Loucy (cell line): ENCODE results near the gene SP3.

Source experiments
- H2AFZ ChIP-seq: fragments of 200-600 bp; sonication (generic); 2 replicates; pipeline ENCODE4 v1.6.0; 2016; ENCODE audit warnings: antibody characterized with exemption, mild to moderate bottlenecking, low read length, moderate library complexity
- H3F3A ChIP-seq: fragments of 200-600 bp; 2 replicates; pipeline ENCODE4 v1.6.0; 2016; ENCODE audit warnings: antibody characterized with exemption, low read depth, mild to moderate bottlenecking
- H3K27me3 ChIP-seq: fragments of 200-600 bp; sonication (generic); 2 replicates; pipeline ENCODE4 v1.6.1; 2014; ENCODE audit warnings: low read length, mild to moderate bottlenecking; ENCODE audit not compliant: insufficient read depth, poor library complexity, severe bottlenecking
- H3K36me3 ChIP-seq: fragments of 200-600 bp; sonication (generic); 2 replicates; pipeline ENCODE4 v1.6.1; 2016; ENCODE audit warnings: low read length; ENCODE audit not compliant: insufficient read depth
- H3K4me1 ChIP-seq: fragments of 200-600 bp; sonication (generic); 2 replicates; pipeline ENCODE4 v1.5.1; 2014; ENCODE audit warnings: low read length, mild to moderate bottlenecking; ENCODE audit not compliant: insufficient read depth, poor library complexity, severe bottlenecking
- H3K4me2 ChIP-seq: fragments of 200-600 bp; sonication (generic); 2 replicates; pipeline ENCODE4 v1.6.0; 2014; ENCODE audit warnings: antibody characterized with exemption, low read length, low read depth, mild to moderate bottlenecking; ENCODE audit not compliant: poor library complexity, severe bottlenecking
- H3K4me3 ChIP-seq: fragments of 200-600 bp; sonication (generic); 2 replicates; pipeline ENCODE4 v1.5.1; 2014; ENCODE audit warnings: low read length, mild to moderate bottlenecking, mixed read lengths; ENCODE audit not compliant: poor library complexity, severe bottlenecking
- H3K79me2 ChIP-seq: fragments of 200-600 bp; sonication (generic); 2 replicates; pipeline ENCODE4 v1.6.1; 2014; ENCODE audit warnings: low read length; ENCODE audit not compliant: insufficient read depth
- H3K9ac ChIP-seq: fragments of 200-600 bp; sonication (generic); 2 replicates; pipeline ENCODE4 v1.6.0; 2014; ENCODE audit warnings: mild to moderate bottlenecking, low read depth, low read length, moderate library complexity; ENCODE audit not compliant: poor library complexity, severe bottlenecking
- H3K9me2 ChIP-seq: fragments of 200-600 bp; sonication (generic); replicated peaks from 2 replicates; pipeline ENCODE4 v1.6.1; 2016; ENCODE audit warnings: low read depth, low read length, mixed read lengths
- H3K9me3 ChIP-seq: fragments of 200-600 bp; sonication (generic); 2 replicates; pipeline ENCODE4 v1.6.1; 2014; ENCODE audit warnings: mild to moderate bottlenecking, antibody characterized with exemption, low read length, low read depth; ENCODE audit not compliant: insufficient read depth
- H4K20me1 ChIP-seq: fragments of 200-600 bp; sonication (generic); 2 replicates; pipeline ENCODE4 v1.6.0; 2014; ENCODE audit warnings: antibody characterized with exemption, low read length, mild to moderate bottlenecking; ENCODE audit not compliant: insufficient read depth, poor library complexity, severe bottlenecking
- EZH2phosphoT487 ChIP-seq: fragments of 200-600 bp; IDR thresholded peaks from 2 replicates; pipeline ENCODE4 v1.6.1; 2018; ENCODE audit warnings: antibody characterized with exemption, mild to moderate bottlenecking, moderate library complexity, borderline replicate concordance
- TF ChIP-seq, protein P1 (sequence below): fragments of 200-600 bp; sonication (generic); conservative IDR thresholded peaks from 2 replicates; pipeline ENCODE4 v1.5.1; 2014; ENCODE audit warnings: mild to moderate bottlenecking, antibody characterized with exemption, low read length

SP3 gene

DNA sequence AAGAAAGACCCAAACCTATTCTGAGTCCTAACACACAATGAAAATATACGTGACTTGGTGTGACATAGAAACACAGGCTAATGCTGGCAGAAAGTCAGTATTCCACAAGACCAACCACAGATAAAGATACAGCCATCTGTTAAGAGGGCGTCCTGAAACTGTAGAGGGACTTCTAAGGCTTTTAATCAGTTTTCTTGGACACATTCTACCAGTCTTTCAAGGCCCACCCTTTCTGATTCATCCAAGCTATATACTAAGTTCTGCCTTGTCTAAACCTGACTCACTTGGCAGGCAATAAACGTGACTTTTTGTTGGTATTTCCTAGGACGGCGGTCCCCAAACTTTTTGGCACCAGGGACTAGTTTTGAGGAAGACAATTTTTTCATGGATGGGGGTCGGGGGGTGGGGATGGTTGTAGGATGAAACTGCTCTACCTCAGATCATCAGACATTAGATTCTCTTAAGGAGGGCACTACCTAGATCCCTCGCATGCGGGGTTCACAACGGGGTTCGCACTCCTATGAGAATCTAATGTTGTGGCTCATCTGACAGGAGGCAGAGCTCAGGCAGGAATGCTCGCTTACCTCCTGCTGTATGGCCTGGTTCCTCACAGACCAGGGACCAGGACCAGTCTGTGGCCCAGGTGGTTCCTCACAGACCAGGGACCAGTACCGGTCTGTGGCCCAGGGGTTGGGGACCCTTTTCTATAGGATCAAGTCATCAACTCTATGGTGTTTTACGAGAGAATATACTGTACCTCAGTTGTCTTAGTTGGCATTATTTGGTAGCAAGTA, 61.4 kb downstream of the SP3 start:
- Histone ChIP-seq H3K4me2 (no peak overlapping the region), H3F3A (no peaks in the 10 kb centered on the region), H3K9ac (no peak overlapping the region), H3K27me3 (no peaks in the 10 kb centered on the region), H3K9me2 (no peaks in the 10 kb centered on the region), H2AFZ (no peak overlapping the region), H3K36me3 (peaks cover 43% of the 10 kb centered on the region), H3K4me1 (no peaks in the 10 kb centered on the region), H4K20me1 (no peaks in the 10 kb centered on the region), H3K79me2 (no peaks in the 10 kb centered on the region), H3K4me3 (no peak overlapping the region), H3K9me3 (no peaks in the 10 kb centered on the region)
- TF ChIP-seq, protein P1, sequence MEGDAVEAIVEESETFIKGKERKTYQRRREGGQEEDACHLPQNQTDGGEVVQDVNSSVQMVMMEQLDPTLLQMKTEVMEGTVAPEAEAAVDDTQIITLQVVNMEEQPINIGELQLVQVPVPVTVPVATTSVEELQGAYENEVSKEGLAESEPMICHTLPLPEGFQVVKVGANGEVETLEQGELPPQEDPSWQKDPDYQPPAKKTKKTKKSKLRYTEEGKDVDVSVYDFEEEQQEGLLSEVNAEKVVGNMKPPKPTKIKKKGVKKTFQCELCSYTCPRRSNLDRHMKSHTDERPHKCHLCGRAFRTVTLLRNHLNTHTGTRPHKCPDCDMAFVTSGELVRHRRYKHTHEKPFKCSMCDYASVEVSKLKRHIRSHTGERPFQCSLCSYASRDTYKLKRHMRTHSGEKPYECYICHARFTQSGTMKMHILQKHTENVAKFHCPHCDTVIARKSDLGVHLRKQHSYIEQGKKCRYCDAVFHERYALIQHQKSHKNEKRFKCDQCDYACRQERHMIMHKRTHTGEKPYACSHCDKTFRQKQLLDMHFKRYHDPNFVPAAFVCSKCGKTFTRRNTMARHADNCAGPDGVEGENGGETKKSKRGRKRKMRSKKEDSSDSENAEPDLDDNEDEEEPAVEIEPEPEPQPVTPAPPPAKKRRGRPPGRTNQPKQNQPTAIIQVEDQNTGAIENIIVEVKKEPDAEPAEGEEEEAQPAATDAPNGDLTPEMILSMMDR: no peak
- no peak for TF ChIP-seq EZH2phosphoT487

DNA sequence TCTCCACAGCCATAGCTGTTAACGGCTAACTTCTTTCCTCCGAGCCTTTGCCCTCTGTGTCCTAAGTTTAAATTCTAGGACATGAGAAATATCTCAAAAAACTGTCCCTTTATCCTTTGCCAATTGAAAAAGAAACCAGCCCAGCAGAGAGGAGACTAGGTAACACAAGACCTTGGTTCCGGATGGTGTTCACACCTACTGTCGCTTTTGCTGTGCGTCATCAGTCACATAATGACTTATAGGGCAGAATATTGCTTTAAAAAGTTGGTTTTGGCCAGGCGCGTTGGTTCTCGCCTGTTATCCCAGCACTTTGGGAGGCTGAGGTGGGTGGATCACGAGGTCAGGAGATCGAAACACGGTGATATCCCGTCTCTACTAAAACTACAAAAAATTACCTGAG, 66.2 kb downstream of the SP3 start:
- Histone ChIP-seq H3K79me2 (no peaks in the 10 kb centered on the region), H3K9me3 (no peaks in the 10 kb centered on the region), H3K9me2 (no peaks in the 10 kb centered on the region), H3K4me1 (no peaks in the 10 kb centered on the region), H3K27me3 (no peaks in the 10 kb centered on the region), H3K36me3 (no peaks in the 10 kb centered on the region; the same call in 1 of the 2 replicates), H2AFZ (no peak overlapping the region), H3K9ac (no peak overlapping the region), H4K20me1 (no peaks in the 10 kb centered on the region), H3K4me3 (no peak overlapping the region), H3K4me2 (no peak overlapping the region), H3F3A (no peaks in the 10 kb centered on the region)
- no peak for TF ChIP-seq EZH2phosphoT487
- TF ChIP-seq, protein P1: no peak

DNA sequence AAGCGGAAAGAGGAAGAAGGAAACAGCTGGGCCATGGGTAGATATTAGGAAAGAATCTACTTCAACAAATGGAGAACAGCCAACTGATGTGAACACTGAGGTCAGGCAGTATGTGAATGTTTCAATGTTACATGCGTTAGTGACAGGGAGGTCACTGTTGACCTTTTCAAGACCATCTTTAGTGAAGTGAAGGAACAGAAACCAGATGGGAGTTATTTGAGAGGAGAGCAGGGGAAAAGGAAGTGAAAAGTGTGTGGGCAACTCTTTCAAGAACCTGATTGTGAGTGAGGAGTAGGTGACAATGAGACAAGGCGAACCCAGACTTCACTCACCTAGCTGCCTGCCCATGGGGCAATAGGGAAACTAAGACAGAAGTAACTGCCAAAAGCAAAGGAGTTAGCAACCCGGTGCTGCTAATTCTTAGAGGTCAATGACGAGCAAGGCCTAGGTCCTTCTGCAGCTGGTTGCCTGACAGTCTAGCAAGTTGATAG, 67.0 kb downstream of the SP3 start:
- no peak overlapping the region for H2AFZ ChIP-seq
- H3K4me1 ChIP-seq: no peaks in the 10 kb centered on the region
- H3K9ac ChIP-seq: no peak overlapping the region
- no peaks in the 10 kb centered on the region for H3K9me3 ChIP-seq
- no peaks in the 10 kb centered on the region for H3K27me3 ChIP-seq
- no peaks in the 10 kb centered on the region for H3K79me2 ChIP-seq
- H4K20me1 ChIP-seq: no peaks in the 10 kb centered on the region
- no peak overlapping the region for H3K4me3 ChIP-seq
- no peaks in the 10 kb centered on the region for H3F3A ChIP-seq
- H3K9me2 ChIP-seq: no peaks in the 10 kb centered on the region
- H3K4me2 ChIP-seq: no peak overlapping the region
- TF ChIP-seq, protein P1: no peak
- no peak for TF ChIP-seq EZH2phosphoT487
- no peaks in the 10 kb centered on the region for H3K36me3 ChIP-seq
